Esophagus squamous epithelium (tissue), 4 donors: Measurements from ENCODE around the gene SETD1A.

Source experiments
- POLR2A ChIP-seq, 4 donors: fragments of 450-650 bp; IDR thresholded peaks; one replicate each; pipeline ENCODE4 v1.6.1; 2017; ENCODE audit warnings: antibody characterized with exemption in 4 of 4, mild to moderate bottlenecking in 4 of 4, moderate library complexity in 3 of 4
- TF ChIP-seq, protein P1 (sequence below), 6 experiments: fragments of 450-650 bp in 4 of 6; fragments of 200-600 bp in 2 of 6; sonication (generic) in 2 of 6; IDR thresholded peaks; one replicate each; pipeline ENCODE4 v1.5.1; 2016 to 2019; ENCODE audit warnings: antibody characterized with exemption in 6 of 6, mild to moderate bottlenecking in 4 of 6, moderate library complexity in 4 of 6

DNA sequence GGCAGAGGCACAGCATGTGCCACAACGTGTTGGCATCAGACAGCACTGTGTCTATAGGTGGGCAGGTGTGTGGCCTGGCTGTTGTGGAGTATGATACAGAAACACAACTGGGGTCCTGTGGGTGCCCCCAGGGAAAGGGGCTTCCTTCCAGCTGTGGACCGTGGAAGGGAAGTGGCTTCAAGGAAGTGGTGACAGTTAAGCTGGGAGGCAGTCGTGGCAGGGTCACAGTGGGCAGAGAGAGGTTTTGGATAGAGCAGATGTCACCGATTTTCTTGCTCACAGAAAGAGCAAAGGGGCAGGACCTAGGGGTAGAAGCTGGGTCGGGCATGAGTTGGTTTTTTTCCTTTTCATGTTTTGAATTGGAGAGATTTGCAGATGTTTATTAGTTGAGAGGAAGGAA is 19.9 kb upstream of the SETD1A start:
- TF ChIP-seq, protein P1, sequence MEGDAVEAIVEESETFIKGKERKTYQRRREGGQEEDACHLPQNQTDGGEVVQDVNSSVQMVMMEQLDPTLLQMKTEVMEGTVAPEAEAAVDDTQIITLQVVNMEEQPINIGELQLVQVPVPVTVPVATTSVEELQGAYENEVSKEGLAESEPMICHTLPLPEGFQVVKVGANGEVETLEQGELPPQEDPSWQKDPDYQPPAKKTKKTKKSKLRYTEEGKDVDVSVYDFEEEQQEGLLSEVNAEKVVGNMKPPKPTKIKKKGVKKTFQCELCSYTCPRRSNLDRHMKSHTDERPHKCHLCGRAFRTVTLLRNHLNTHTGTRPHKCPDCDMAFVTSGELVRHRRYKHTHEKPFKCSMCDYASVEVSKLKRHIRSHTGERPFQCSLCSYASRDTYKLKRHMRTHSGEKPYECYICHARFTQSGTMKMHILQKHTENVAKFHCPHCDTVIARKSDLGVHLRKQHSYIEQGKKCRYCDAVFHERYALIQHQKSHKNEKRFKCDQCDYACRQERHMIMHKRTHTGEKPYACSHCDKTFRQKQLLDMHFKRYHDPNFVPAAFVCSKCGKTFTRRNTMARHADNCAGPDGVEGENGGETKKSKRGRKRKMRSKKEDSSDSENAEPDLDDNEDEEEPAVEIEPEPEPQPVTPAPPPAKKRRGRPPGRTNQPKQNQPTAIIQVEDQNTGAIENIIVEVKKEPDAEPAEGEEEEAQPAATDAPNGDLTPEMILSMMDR (IDR thresholded peaks at IDR 0.05) = no peak
- no peak for TF ChIP-seq POLR2A (IDR thresholded peaks at IDR 0.05)
